Suprapubic skin (tissue), 3 donors: ENCODE measurements around the gene HPCAL1.

ENCODE experiments used
- CTCF ChIP-seq, 2 donors: fragments of 200-600 bp in 1 of 2; fragments of 450-650 bp in 1 of 2; sonication (generic) in 1 of 2; IDR thresholded peaks; one replicate each; pipeline ENCODE4 v1.5.1; 2016 to 2019; ENCODE audit warnings: antibody characterized with exemption in 2 of 2, mild to moderate bottlenecking in 1 of 2, moderate library complexity in 1 of 2
- EP300 ChIP-seq: sonication (generic); formaldehyde crosslinking; IDR thresholded peaks from one replicate; pipeline ENCODE4 v1.6.1; 2017; ENCODE audit warnings: antibody characterized with exemption
- POLR2A ChIP-seq, 2 donors: fragments of 450-650 bp; IDR thresholded peaks; one replicate each; pipeline ENCODE4 v1.6.1; 2017; ENCODE audit warnings: antibody characterized with exemption in 2 of 2, mild to moderate bottlenecking in 2 of 2, moderate library complexity in 2 of 2

- TF ChIP-seq CTCF (IDR thresholded peaks at IDR 0.05) = no peak
- no peak for TF ChIP-seq POLR2A (IDR thresholded peaks at IDR 0.05)
- no peak for TF ChIP-seq EP300
These were observed 5.0 kb downstream of the HPCAL1 start for GRCh38 chr2:10307561-10308156.
